ENCODE measurements around the gene PDE6H.

Gene PDE6H

GRCh38 chr12:14942196-14942931 lies 30.5 kb upstream of the PDE6H start:
- DNase-seq (ENCODE audit: low spot score in 2 of 2): no peak
- ATAC-seq: no peak

GRCh38 chr12:14946162-14946561 lies 26.7 kb upstream of the PDE6H start:
- H3K4me1 Mint-ChIP-seq: peaks cover 46% of the 10 kb centered on the region
- H3K27ac Mint-ChIP-seq: peak overlapping the region; percentile 96

More at GRCh38 chr12:14942196-14942931, 30.5 kb upstream of the PDE6H start:
- Mint-ChIP-seq H3K27ac (peak overlapping the region; percentile 8), H3K36me3 (peaks cover 98% of the 10 kb centered on the region), H3K4me3 (no peak overlapping the region), H3K9me3 (no peaks in the 10 kb centered on the region), H3K4me1 (peaks cover 32% of the 10 kb centered on the region)

GRCh38 chr12:14946861-14947260 lies 26.0 kb upstream of the PDE6H start:
- DNase-seq (ENCODE audit: low spot score in 2 of 2) (no peak), ATAC-seq (no peak)
- Mint-ChIP-seq H3K4me1 (peaks cover 53% of the 10 kb centered on the region), H3K4me3 (peak overlapping the region; percentile 66), H3K36me3 (peaks cover 99% of the 10 kb centered on the region), H3K27ac (peak overlapping the region; percentile 96), H3K9me3 (no peaks in the 10 kb centered on the region)

More at GRCh38 chr12:14946162-14946561, 26.7 kb upstream of the PDE6H start:
- Mint-ChIP-seq H3K36me3 (peaks cover 99% of the 10 kb centered on the region), H3K4me3 (peak overlapping the region; percentile 66), H3K9me3 (no peaks in the 10 kb centered on the region)
- ATAC-seq (no peak), DNase-seq (ENCODE audit: low spot score in 2 of 2) (no peak)

- H3K4me3 Mint-ChIP-seq: peak overlapping the region; percentile 66
- peak; percentile 89 for ATAC-seq
- no peaks in the 10 kb centered on the region for H3K9me3 Mint-ChIP-seq
- no peak for DNase-seq (ENCODE audit: low spot score in 2 of 2)
- peak overlapping the region; percentile 96 for H3K27ac Mint-ChIP-seq
- H3K4me1 Mint-ChIP-seq: peaks cover 71% of the 10 kb centered on the region
- peaks cover 99% of the 10 kb centered on the region for H3K36me3 Mint-ChIP-seq
These were observed 24.2 kb upstream of the PDE6H start for GRCh38 chr12:14948672-14949071.

- DNase-seq (ENCODE audit: low spot score in 2 of 2) (no peak), ATAC-seq (peak; percentile 4)
- H3K36me3 Mint-ChIP-seq: peaks cover 99% of the 10 kb centered on the region
- no peaks in the 10 kb centered on the region for H3K9me3 Mint-ChIP-seq
- H3K4me1 Mint-ChIP-seq: peaks cover 81% of the 10 kb centered on the region
- peak overlapping the region; percentile 66 for H3K4me3 Mint-ChIP-seq
- peak overlapping the region; percentile 96 for H3K27ac Mint-ChIP-seq
These were observed 23.2 kb upstream of the PDE6H start for GRCh38 chr12:14949631-14950030.

- H3K4me1 Mint-ChIP-seq: peaks cover 81% of the 10 kb centered on the region
- peak overlapping the region; percentile 96 for H3K27ac Mint-ChIP-seq
- H3K4me3 Mint-ChIP-seq: peak overlapping the region; percentile 66
- no peak for DNase-seq (ENCODE audit: low spot score in 2 of 2)
- peaks cover 96% of the 10 kb centered on the region for H3K36me3 Mint-ChIP-seq
- H3K9me3 Mint-ChIP-seq: no peaks in the 10 kb centered on the region
- peak; percentile 70 for ATAC-seq
These were observed 22.4 kb upstream of the PDE6H start for GRCh38 chr12:14950421-14950820.

- Mint-ChIP-seq H3K36me3 (peaks cover 96% of the 10 kb centered on the region), H3K4me3 (peak overlapping the region; percentile 66), H3K27ac (peak overlapping the region; percentile 96), H3K9me3 (no peaks in the 10 kb centered on the region), H3K4me1 (peaks cover 78% of the 10 kb centered on the region)
- ATAC-seq (no peak), DNase-seq (ENCODE audit: low spot score in 2 of 2) (no peak)
These were observed 21.7 kb upstream of the PDE6H start for GRCh38 chr12:14950982-14951746.

GRCh38 chr12:14951851-14952250 lies 21.0 kb upstream of the PDE6H start:
- H3K36me3 Mint-ChIP-seq: peaks cover 95% of the 10 kb centered on the region
- H3K4me3 Mint-ChIP-seq: peak overlapping the region; percentile 66
- peaks cover 76% of the 10 kb centered on the region for H3K4me1 Mint-ChIP-seq
- no peak for ATAC-seq
- H3K27ac Mint-ChIP-seq: peak overlapping the region; percentile 96
- no peaks in the 10 kb centered on the region for H3K9me3 Mint-ChIP-seq
- DNase-seq (ENCODE audit: low spot score in 2 of 2): no peak

- ATAC-seq (peak; percentile 82), DNase-seq (ENCODE audit: low spot score in 2 of 2) (no peak)
- peak overlapping the region; percentile 96 for H3K27ac Mint-ChIP-seq
- peaks cover 95% of the 10 kb centered on the region for H3K36me3 Mint-ChIP-seq
- H3K9me3 Mint-ChIP-seq: no peaks in the 10 kb centered on the region
- H3K4me1 Mint-ChIP-seq: peaks cover 77% of the 10 kb centered on the region
- peak overlapping the region; percentile 66 for H3K4me3 Mint-ChIP-seq
These were observed 20.4 kb upstream of the PDE6H start for GRCh38 chr12:14952299-14952921.

- Mint-ChIP-seq H3K27ac (peak overlapping the region; percentile 96), H3K4me1 (peaks cover 78% of the 10 kb centered on the region), H3K9me3 (no peaks in the 10 kb centered on the region), H3K36me3 (peaks cover 95% of the 10 kb centered on the region), H3K4me3 (peak overlapping the region; percentile 66)
- ATAC-seq: no peak
- DNase-seq (ENCODE audit: low spot score in 2 of 2): no peak
These were observed 19.1 kb upstream of the PDE6H start for GRCh38 chr12:14953752-14954151.

- Mint-ChIP-seq H3K27ac (peak overlapping the region; percentile 96), H3K4me3 (peak overlapping the region; percentile 66), H3K36me3 (peaks cover 95% of the 10 kb centered on the region), H3K4me1 (peaks cover 74% of the 10 kb centered on the region), H3K9me3 (no peaks in the 10 kb centered on the region)
- ATAC-seq: no peak
- DNase-seq (ENCODE audit: low spot score in 2 of 2): no peak
These were observed 18.6 kb upstream of the PDE6H start for GRCh38 chr12:14954269-14954668.

- peaks cover 63% of the 10 kb centered on the region for H3K4me1 Mint-ChIP-seq
- peak overlapping the region; percentile 96 for H3K4me3 Mint-ChIP-seq
- ATAC-seq (peak; percentile 11), DNase-seq (ENCODE audit: low spot score in 2 of 2) (no peak)
- H3K36me3 Mint-ChIP-seq: peaks cover 92% of the 10 kb centered on the region
- H3K9me3 Mint-ChIP-seq: no peaks in the 10 kb centered on the region
- H3K27ac Mint-ChIP-seq: peak overlapping the region; percentile 96
These were observed 16.6 kb upstream of the PDE6H start for GRCh38 chr12:14956024-14956891.

- DNase-seq (ENCODE audit: low spot score in 2 of 2) (no peak), ATAC-seq (no peak)
- Mint-ChIP-seq H3K27ac (peak overlapping the region; percentile 96), H3K4me1 (peaks cover 56% of the 10 kb centered on the region), H3K4me3 (peak overlapping the region; percentile 96), H3K36me3 (peaks cover 90% of the 10 kb centered on the region), H3K9me3 (no peaks in the 10 kb centered on the region)
These were observed 15.9 kb upstream of the PDE6H start for GRCh38 chr12:14956905-14957304.

- peaks cover 82% of the 10 kb centered on the region for H3K36me3 Mint-ChIP-seq
These were observed 15.2 kb upstream of the PDE6H start for GRCh38 chr12:14957551-14958168.

More at GRCh38 chr12:14957551-14958168, 15.2 kb upstream of the PDE6H start:
- DNase-seq (ENCODE audit: low spot score in 2 of 2) (no peak), ATAC-seq (no peak)
- Mint-ChIP-seq H3K9me3 (no peaks in the 10 kb centered on the region), H3K4me1 (peaks cover 49% of the 10 kb centered on the region), H3K4me3 (peak overlapping the region; percentile 96), H3K27ac (peak overlapping the region; percentile 96)
